Measurements from ENCODE around the gene CACHD1.

Gene CACHD1

GRCh38 chr1:64687725-64688327 lies 217.9 kb downstream of the CACHD1 start:
- no peak for TF ChIP-seq CTCF (IDR thresholded peaks at IDR 0.05; ENCODE audit: control insufficient read depth, insufficient read depth, low read depth, low read length, missing control alignments)
- H3K4me3 ChIP-seq (ENCODE audit: control insufficient read depth, low read depth, low read length) = no peak overlapping the region
- no peak for DNase-seq (ENCODE audit: low read depth)

GRCh38 chr1:64691626-64692025 lies 221.7 kb downstream of the CACHD1 start:
- H3K4me3 ChIP-seq (ENCODE audit: control insufficient read depth, low read depth, low read length) = no peak overlapping the region
- TF ChIP-seq CTCF (IDR thresholded peaks at IDR 0.05; ENCODE audit: control insufficient read depth, insufficient read depth, low read depth, low read length, missing control alignments) = no peak
- no peak for DNase-seq (ENCODE audit: low read depth)

- TF ChIP-seq CTCF (IDR thresholded peaks at IDR 0.05; ENCODE audit: control insufficient read depth, insufficient read depth, low read depth, low read length, missing control alignments) = no peak
- H3K4me3 ChIP-seq (ENCODE audit: control insufficient read depth, low read depth, low read length) = no peak overlapping the region
- DNase-seq (ENCODE audit: low read depth) = no peak
Observed at GRCh38 chr1:64692911-64693310, 223.0 kb downstream of the CACHD1 start.

- TF ChIP-seq CTCF (IDR thresholded peaks at IDR 0.05; ENCODE audit: control insufficient read depth, insufficient read depth, low read depth, low read length, missing control alignments) = no peak
- no peak overlapping the region for H3K4me3 ChIP-seq (ENCODE audit: control insufficient read depth, low read depth, low read length)
Observed at GRCh38 chr1:64693406-64693805, 223.5 kb downstream of the CACHD1 start.

GRCh38 chr1:64696879-64697278 lies 226.9 kb downstream of the CACHD1 start:
- no peak for TF ChIP-seq CTCF (IDR thresholded peaks at IDR 0.05; ENCODE audit: control insufficient read depth, insufficient read depth, low read depth, low read length, missing control alignments)
- DNase-seq (ENCODE audit: low read depth) = no peak
- H3K4me3 ChIP-seq (ENCODE audit: control insufficient read depth, low read depth, low read length) = no peak overlapping the region

More at GRCh38 chr1:64693406-64693805, 223.5 kb downstream of the CACHD1 start:
- no peak for DNase-seq (ENCODE audit: low read depth)

- H3K4me3 ChIP-seq (ENCODE audit: control insufficient read depth, low read depth, low read length) = no peak overlapping the region
- TF ChIP-seq CTCF (IDR thresholded peaks at IDR 0.05; ENCODE audit: control insufficient read depth, insufficient read depth, low read depth, low read length, missing control alignments) = no peak
- DNase-seq (ENCODE audit: low read depth) = no peak
Observed at GRCh38 chr1:64699327-64699726, 229.4 kb downstream of the CACHD1 start.

GRCh38 chr1:64701071-64701470 lies 231.1 kb downstream of the CACHD1 start:
- no peak for TF ChIP-seq CTCF (IDR thresholded peaks at IDR 0.05; ENCODE audit: control insufficient read depth, insufficient read depth, low read depth, low read length, missing control alignments)
- H3K4me3 ChIP-seq (ENCODE audit: control insufficient read depth, low read depth, low read length) = no peak overlapping the region
- DNase-seq (ENCODE audit: low read depth) = no peak

Measured in AG09309 (cell line).